ENCODE results near the gene ARL15.

DNA sequence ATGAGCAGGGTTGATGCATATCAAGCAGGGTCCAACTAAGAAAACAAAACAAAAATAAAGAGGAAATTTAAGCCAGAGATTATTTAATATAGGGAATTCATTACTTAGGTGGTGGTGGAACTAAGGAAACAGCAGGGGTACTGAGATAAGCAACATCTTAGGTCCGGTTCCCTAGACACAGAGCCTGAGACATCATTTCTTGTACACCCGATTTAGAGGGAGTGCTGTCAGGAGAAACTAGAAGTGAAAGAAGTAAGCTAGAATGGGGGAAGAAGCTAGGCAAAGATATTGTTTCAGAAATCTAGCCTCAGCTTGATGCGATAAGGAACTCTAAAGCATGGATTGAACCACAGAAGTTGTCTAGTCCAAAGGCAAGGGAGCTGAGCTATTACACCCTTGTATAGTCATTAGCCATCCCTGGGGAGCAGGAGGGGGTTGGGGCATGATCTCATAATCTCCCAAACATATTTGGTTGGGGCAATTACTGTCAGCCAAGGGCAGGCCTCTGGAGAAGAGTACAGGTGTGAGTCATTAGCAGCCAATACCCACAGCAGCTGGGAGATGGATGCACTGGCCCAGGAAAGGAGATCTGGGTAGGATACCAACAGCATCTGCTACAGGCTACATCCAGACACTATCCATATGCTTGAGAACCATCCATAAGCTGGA is 194.5 kb downstream of the ARL15 start:
- TF ChIP-seq, protein P1, sequence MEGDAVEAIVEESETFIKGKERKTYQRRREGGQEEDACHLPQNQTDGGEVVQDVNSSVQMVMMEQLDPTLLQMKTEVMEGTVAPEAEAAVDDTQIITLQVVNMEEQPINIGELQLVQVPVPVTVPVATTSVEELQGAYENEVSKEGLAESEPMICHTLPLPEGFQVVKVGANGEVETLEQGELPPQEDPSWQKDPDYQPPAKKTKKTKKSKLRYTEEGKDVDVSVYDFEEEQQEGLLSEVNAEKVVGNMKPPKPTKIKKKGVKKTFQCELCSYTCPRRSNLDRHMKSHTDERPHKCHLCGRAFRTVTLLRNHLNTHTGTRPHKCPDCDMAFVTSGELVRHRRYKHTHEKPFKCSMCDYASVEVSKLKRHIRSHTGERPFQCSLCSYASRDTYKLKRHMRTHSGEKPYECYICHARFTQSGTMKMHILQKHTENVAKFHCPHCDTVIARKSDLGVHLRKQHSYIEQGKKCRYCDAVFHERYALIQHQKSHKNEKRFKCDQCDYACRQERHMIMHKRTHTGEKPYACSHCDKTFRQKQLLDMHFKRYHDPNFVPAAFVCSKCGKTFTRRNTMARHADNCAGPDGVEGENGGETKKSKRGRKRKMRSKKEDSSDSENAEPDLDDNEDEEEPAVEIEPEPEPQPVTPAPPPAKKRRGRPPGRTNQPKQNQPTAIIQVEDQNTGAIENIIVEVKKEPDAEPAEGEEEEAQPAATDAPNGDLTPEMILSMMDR (IDR thresholded peaks at IDR 0.05): no peak
- TF ChIP-seq POLR2A (IDR thresholded peaks at IDR 0.05): no peak
